Measurements from ENCODE around the gene RABL6. TPM values are rescaled to one million over a fixed set of nuclear protein-coding genes. Genes with fewer than 3 reads are reported as not detected.

The RABL6 gene
- total RNA-seq, 2 donors from 2014 or later: 51.5 to 108 TPM

- H3K27me3 Mint-ChIP-seq: no peaks in the 10 kb centered on the region
- H3K4me1 Mint-ChIP-seq: no peaks in the 10 kb centered on the region
Observed at GRCh38 chr9:136854842-136855460, 47.2 kb downstream of the RABL6 start.

GRCh38 chr9:136855461-136856078 is 47.8 kb downstream of the RABL6 start:
- Mint-ChIP-seq H3K9me3 (no peaks in the 10 kb centered on the region), H3K27me3 (no peaks in the 10 kb centered on the region), H3K36me3 (ENCODE audit: low read depth) (peaks cover 14% of the 10 kb centered on the region), H3K27ac (no peak overlapping the region), H3K4me3 (no peak overlapping the region), H3K4me1 (no peaks in the 10 kb centered on the region)
- ATAC-seq (replicated peaks): no peak

More at GRCh38 chr9:136854842-136855460, 47.2 kb downstream of the RABL6 start:
- H3K27ac Mint-ChIP-seq: no peak overlapping the region
- no peaks in the 10 kb centered on the region for H3K9me3 Mint-ChIP-seq
- ATAC-seq (replicated peaks): no peak
- peaks cover 17% of the 10 kb centered on the region for H3K36me3 Mint-ChIP-seq (ENCODE audit: low read depth)
- H3K4me3 Mint-ChIP-seq: no peak overlapping the region

- no peak overlapping the region for H3K4me3 Mint-ChIP-seq
- H3K9me3 Mint-ChIP-seq: no peaks in the 10 kb centered on the region
- no peak overlapping the region for H3K27ac Mint-ChIP-seq
- H3K36me3 Mint-ChIP-seq (ENCODE audit: low read depth): peaks cover 11% of the 10 kb centered on the region
- no peaks in the 10 kb centered on the region for H3K27me3 Mint-ChIP-seq
- no peak for ATAC-seq (replicated peaks)
- H3K4me1 Mint-ChIP-seq: no peaks in the 10 kb centered on the region
Observed at GRCh38 chr9:136856079-136856476, 48.3 kb downstream of the RABL6 start.

- ATAC-seq (replicated peaks): no peak
- peaks cover 10% of the 10 kb centered on the region for H3K36me3 Mint-ChIP-seq (ENCODE audit: low read depth)
- H3K9me3 Mint-ChIP-seq: no peaks in the 10 kb centered on the region
- H3K27ac Mint-ChIP-seq: no peak overlapping the region
- H3K4me1 Mint-ChIP-seq: no peaks in the 10 kb centered on the region
- no peak overlapping the region for H3K4me3 Mint-ChIP-seq
- no peaks in the 10 kb centered on the region for H3K27me3 Mint-ChIP-seq
Observed at GRCh38 chr9:136856541-136857141, 48.9 kb downstream of the RABL6 start.

- H3K9me3 Mint-ChIP-seq: no peaks in the 10 kb centered on the region
- H3K4me1 Mint-ChIP-seq: no peaks in the 10 kb centered on the region
- H3K27me3 Mint-ChIP-seq: no peaks in the 10 kb centered on the region
- H3K27ac Mint-ChIP-seq: no peak overlapping the region
- no peak overlapping the region for H3K4me3 Mint-ChIP-seq
- peaks cover 15% of the 10 kb centered on the region for H3K36me3 Mint-ChIP-seq (ENCODE audit: low read depth)
- no peak for ATAC-seq (replicated peaks)
Observed at GRCh38 chr9:136857166-136857565, 49.4 kb downstream of the RABL6 start.

GRCh38 chr9:136857581-136858412 is 50.0 kb downstream of the RABL6 start:
- ATAC-seq (replicated peaks): no peak
- no peak overlapping the region for H3K4me3 Mint-ChIP-seq
- H3K4me1 Mint-ChIP-seq: no peaks in the 10 kb centered on the region
- H3K27ac Mint-ChIP-seq: no peak overlapping the region
- H3K27me3 Mint-ChIP-seq: no peaks in the 10 kb centered on the region
- H3K9me3 Mint-ChIP-seq: no peaks in the 10 kb centered on the region
- peaks cover 22% of the 10 kb centered on the region for H3K36me3 Mint-ChIP-seq (ENCODE audit: low read depth)

GRCh38 chr9:136858452-136858843 is 50.7 kb downstream of the RABL6 start:
- H3K4me3 Mint-ChIP-seq: no peak overlapping the region
- ATAC-seq (replicated peaks): no peak
- peaks cover 28% of the 10 kb centered on the region for H3K36me3 Mint-ChIP-seq (ENCODE audit: low read depth)
- no peaks in the 10 kb centered on the region for H3K9me3 Mint-ChIP-seq
- H3K4me1 Mint-ChIP-seq: no peaks in the 10 kb centered on the region
- no peaks in the 10 kb centered on the region for H3K27me3 Mint-ChIP-seq
- no peak overlapping the region for H3K27ac Mint-ChIP-seq

GRCh38 chr9:136858844-136859757 is 51.4 kb downstream of the RABL6 start:
- peak; percentile 8 for ATAC-seq (replicated peaks)
- H3K4me3 Mint-ChIP-seq: no peak overlapping the region
- peaks cover 35% of the 10 kb centered on the region for H3K36me3 Mint-ChIP-seq (ENCODE audit: low read depth)
- no peaks in the 10 kb centered on the region for H3K9me3 Mint-ChIP-seq
- no peak overlapping the region for H3K27ac Mint-ChIP-seq
- no peaks in the 10 kb centered on the region for H3K27me3 Mint-ChIP-seq
- H3K4me1 Mint-ChIP-seq: no peaks in the 10 kb centered on the region

- H3K27me3 Mint-ChIP-seq: no peaks in the 10 kb centered on the region
- H3K9me3 Mint-ChIP-seq: no peaks in the 10 kb centered on the region
- ATAC-seq (replicated peaks): no peak
- H3K36me3 Mint-ChIP-seq (ENCODE audit: low read depth): peaks cover 47% of the 10 kb centered on the region
- H3K27ac Mint-ChIP-seq: no peak overlapping the region
- H3K4me1 Mint-ChIP-seq: no peaks in the 10 kb centered on the region
- H3K4me3 Mint-ChIP-seq: no peak overlapping the region
Observed at GRCh38 chr9:136860529-136860928, 52.8 kb downstream of the RABL6 start.

GRCh38 chr9:136860933-136861873 is 53.5 kb downstream of the RABL6 start:
- ATAC-seq (replicated peaks): no peak
- Mint-ChIP-seq H3K4me3 (no peak overlapping the region), H3K9me3 (no peaks in the 10 kb centered on the region), H3K36me3 (ENCODE audit: low read depth) (peaks cover 47% of the 10 kb centered on the region), H3K4me1 (no peaks in the 10 kb centered on the region), H3K27me3 (no peaks in the 10 kb centered on the region), H3K27ac (no peak overlapping the region)

- peaks cover 47% of the 10 kb centered on the region for H3K36me3 Mint-ChIP-seq (ENCODE audit: low read depth)
- H3K4me1 Mint-ChIP-seq: no peaks in the 10 kb centered on the region
- ATAC-seq (replicated peaks): no peak
- no peak overlapping the region for H3K4me3 Mint-ChIP-seq
- H3K27me3 Mint-ChIP-seq: no peaks in the 10 kb centered on the region
- H3K27ac Mint-ChIP-seq: peak overlapping the region; percentile 38
- no peaks in the 10 kb centered on the region for H3K9me3 Mint-ChIP-seq
Observed at GRCh38 chr9:136861874-136862457, 54.2 kb downstream of the RABL6 start.

GRCh38 chr9:136862849-136863622 is 55.3 kb downstream of the RABL6 start:
- no peaks in the 10 kb centered on the region for H3K4me1 Mint-ChIP-seq
- ATAC-seq (replicated peaks): no peak
- H3K4me3 Mint-ChIP-seq: no peak overlapping the region
- H3K27me3 Mint-ChIP-seq: no peaks in the 10 kb centered on the region
- no peaks in the 10 kb centered on the region for H3K9me3 Mint-ChIP-seq
- H3K27ac Mint-ChIP-seq: no peak overlapping the region
- peaks cover 47% of the 10 kb centered on the region for H3K36me3 Mint-ChIP-seq (ENCODE audit: low read depth)

All from activated T-helper 17 cell treated with anti-CD3 and anti-CD28 coated beads, Interleukin-2, amount 50 U/mL, for 72 hours (primary cell).